IMR-90 (cell line): Measurements from ENCODE around the gene ODAD3. TPM values are rescaled to one million over a fixed set of nuclear protein-coding genes. Genes with fewer than 3 reads are reported as not detected.

Experiments
- ATAC-seq: fragments of 200-7000 bp; cut with Tn5 transposase; 2 replicates; pipeline ENCODE4 v1.9.1; 2020; ENCODE audit warnings: low read depth, mild to moderate bottlenecking, moderate library complexity
- BruUV-seq: library from RNA; stranded (reverse); fragments of 400-500 nt; replicated peaks from 2 replicates; lab custom pipeline; 2021; lab: Mats Ljungman, UMichigan
- CTCF ChIA-PET: fragments of 300-600 bp; formaldehyde crosslinking; extraction: SDS; loops from one replicate; lab custom pipeline; 2021; ENCODE audit warnings: antibody characterized with exemption; lab: Yijun Ruan, JAX
- POLR2A ChIA-PET: fragments of 300-600 bp; sonication (Branson Sonifier 250); formaldehyde crosslinking; loops from one replicate; lab custom pipeline; 2022; ENCODE audit warnings: antibody characterized with exemption; ENCODE audit not compliant: unreplicated experiment; lab: Charles Lee
- DNase-seq: peaks from one replicate; pipeline ENCODE4 v3.0.0; 2013
- H2AFZ ChIP-seq: replicated peaks from 2 replicates; pipeline ENCODE3; 2013; ENCODE audit warnings: low read length, mild to moderate bottlenecking; ENCODE audit not compliant: poor library complexity
- H2AK5ac ChIP-seq: 2 replicates; pipeline ENCODE4 v1.6.1; 2013; ENCODE audit warnings: low read depth, low read length, inconsistent platforms
- H2AK9ac ChIP-seq: replicated peaks from 2 replicates; pipeline ENCODE3; 2013; ENCODE audit warnings: mild to moderate bottlenecking, low read depth, low read length, moderate library complexity; ENCODE audit not compliant: poor library complexity
- H2BK120ac ChIP-seq: 2 replicates; pipeline ENCODE4 v1.6.1; 2013; ENCODE audit warnings: low read depth, low read length, inconsistent platforms
- H2BK15ac ChIP-seq: 3 replicates; pipeline ENCODE4 v1.6.1; 2013; ENCODE audit warnings: low read depth, low read length, inconsistent platforms
- H2BK20ac ChIP-seq: 2 replicates; pipeline ENCODE4 v1.6.1; 2013; ENCODE audit warnings: low read depth, mild to moderate bottlenecking, inconsistent platforms, low read length, moderate library complexity
- H2BK5ac ChIP-seq: 2 replicates; pipeline ENCODE4 v1.6.1; 2013; ENCODE audit warnings: mild to moderate bottlenecking, low read depth, low read length, inconsistent platforms; ENCODE audit not compliant: poor library complexity, severe bottlenecking
- H3K14ac ChIP-seq: replicated peaks from 2 replicates; pipeline ENCODE4 v1.6.1; 2013; ENCODE audit warnings: low read depth, low read length, inconsistent platforms
- H3K18ac ChIP-seq: 2 replicates; pipeline ENCODE4 v1.6.1; 2013; ENCODE audit warnings: low read depth, low read length, control low read depth
- H3K23ac ChIP-seq: 2 replicates; pipeline ENCODE4 v1.6.1; 2013; ENCODE audit warnings: low read depth, low read length, inconsistent platforms
- H3K27ac ChIP-seq: 2 replicates; pipeline ENCODE4 v1.5.1; 2013; ENCODE audit warnings: mild to moderate bottlenecking, control low read depth, low read length; ENCODE audit not compliant: insufficient read depth
- H3K27me3 ChIP-seq: 2 replicates; pipeline ENCODE4 v1.6.1; 2013; ENCODE audit warnings: low read length; ENCODE audit not compliant: control insufficient read depth, insufficient read depth
- H3K36me3 ChIP-seq: 2 replicates; pipeline ENCODE4 v1.6.1; 2013; ENCODE audit warnings: low read length, mixed read lengths; ENCODE audit not compliant: control insufficient read depth, insufficient read depth
- H3K4ac ChIP-seq: 2 replicates; pipeline ENCODE4 v1.6.1; 2013; ENCODE audit warnings: low read depth, low read length, inconsistent platforms
- H3K4me1 ChIP-seq: 2 replicates; pipeline ENCODE4 v1.6.1; 2013; ENCODE audit warnings: low read length, mixed read lengths; ENCODE audit not compliant: control insufficient read depth, insufficient read depth
- H3K4me2 ChIP-seq: 2 replicates; pipeline ENCODE4 v1.6.1; 2013; ENCODE audit warnings: low read depth, mild to moderate bottlenecking, control low read depth, low read length, moderate library complexity
- H3K4me3 ChIP-seq: 2 replicates; pipeline ENCODE4 v1.5.1; 2013; ENCODE audit warnings: low read depth, mild to moderate bottlenecking, control low read depth, low read length, moderate library complexity; ENCODE audit not compliant: insufficient read depth
- H3K56ac ChIP-seq: 2 replicates; pipeline ENCODE4 v1.6.1; 2013; ENCODE audit warnings: low read length, inconsistent platforms; ENCODE audit not compliant: insufficient read depth; ENCODE audit errors: extremely low read depth
- H3K79me1 ChIP-seq, 2 experiments: 2 replicates each; pipeline ENCODE4 v1.6.1; 2013; ENCODE audit warnings: low read length in 2 of 2, inconsistent platforms in 1 of 2, low read depth in 1 of 2
- H3K9ac ChIP-seq: 2 replicates; pipeline ENCODE4 v1.6.1; 2013; ENCODE audit warnings: low read depth, low read length, control low read depth
- H3K9me1 ChIP-seq: 2 replicates; pipeline ENCODE4 v1.6.1; 2013; ENCODE audit warnings: low read length, inconsistent platforms; ENCODE audit not compliant: insufficient read depth
- H3K9me3 ChIP-seq: 2 replicates; pipeline ENCODE4 v1.6.1; 2013; ENCODE audit warnings: low read length; ENCODE audit not compliant: control insufficient read depth, insufficient read depth
- H4K20me1 ChIP-seq: 2 replicates; pipeline ENCODE4 v1.6.1; 2013; ENCODE audit warnings: low read length, inconsistent platforms; ENCODE audit not compliant: insufficient read depth
- H4K5ac ChIP-seq: 2 replicates; pipeline ENCODE4 v1.6.1; 2013; ENCODE audit warnings: mild to moderate bottlenecking, low read depth, low read length, control low read depth
- H4K8ac ChIP-seq, 2 experiments: 2 replicates each; pipeline ENCODE4 v1.6.1; 2013; ENCODE audit warnings: low read depth in 2 of 2, low read length in 2 of 2, control low read depth in 1 of 2, inconsistent platforms in 1 of 2
- H4K91ac ChIP-seq: 2 replicates; pipeline ENCODE4 v1.6.1; 2013; ENCODE audit warnings: low read depth, low read length, inconsistent platforms; ENCODE audit not compliant: insufficient read depth
- FOS ChIP-seq: fragments of 150-350 bp; IDR thresholded peaks from 2 replicates; pipeline ENCODE4 v1.6.1; 2016; ENCODE audit warnings: low read depth, low read length
- MAFK ChIP-seq: IDR thresholded peaks from 2 replicates; pipeline ENCODE4 v1.6.1; 2012; ENCODE audit warnings: low read depth, low read length, improper control_type of control experiment
- MAZ ChIP-seq: IDR thresholded peaks from 2 replicates; pipeline ENCODE4 v1.6.1; 2012; ENCODE audit warnings: low read depth, mild to moderate bottlenecking, low read length, improper control_type of control experiment, moderate library complexity, borderline replicate concordance
- SMC3 ChIP-seq: fragments of 150-350 bp; IDR thresholded peaks from 2 replicates; pipeline ENCODE4 v1.6.1; 2016; ENCODE audit warnings: low read depth, mild to moderate bottlenecking, antibody characterized with exemption, low read length, moderate library complexity
- WGBS, 2 experiments: methylation state at CpG; one replicate each; pipeline versions ENCODE4 v1.1.5 to v1.1.7; 2013; ENCODE audit warnings: missing lambda C conversion rate in 2 of 2; ENCODE audit not compliant: insufficient read length in 1 of 2; ENCODE audit errors: extremely low coverage in 2 of 2; 5-methylcytosine and 5-hydroxymethylcytosine counted together
- dilution Hi-C: fragments of 300-500 bp; cut with HindIII; formaldehyde crosslinking; loops from one replicate; pipeline ENCODE4 v1.14.3; 2018; ENCODE audit warnings: low sequenced_read_pairs; ENCODE audit not compliant: unreplicated experiment
- in situ Hi-C: fragments of 300-500 bp; cut with MboI; formaldehyde crosslinking; loops from 3 replicates; pipeline ENCODE4 v1.14.3; 2019; ENCODE audit warnings: low sequenced_read_pairs, inconsistent platforms, mixed read lengths
- intact Hi-C: fragments of 100-400 bp; cut with micrococcal nuclease; formaldehyde crosslinking; loops from 2 replicates; pipeline ENCODE4 v1.10.0; 2022
- polyA plus RNA-seq, 3 experiments: library from polyadenylated mRNA; depleted of rRNA; stranded (reverse); fragments of >200 nt; gene quantifications; 2 replicates each; pipeline ENCODE4 v1.2.3, GENCODE V29; 2012; ENCODE audit warnings: low replicate concordance in 1 of 3
- total RNA-seq: library from RNA; depleted of rRNA; stranded (reverse); fragments of >200 nt; gene quantifications from 2 replicates; pipeline ENCODE4 v1.2.3, GENCODE V29; 2012
- TF ChIP-seq, protein P1 (sequence below): conservative IDR thresholded peaks from 2 replicates; pipeline ENCODE4 v1.5.1; 2012; ENCODE audit warnings: mild to moderate bottlenecking, low read depth, low read length, improper control_type of control experiment

ODAD3 gene
- total and polyA plus RNA-seq, 2 of the 4 experiments (the other 2 are of a cell fraction): under 0.01 to 0.44 TPM

DNA sequence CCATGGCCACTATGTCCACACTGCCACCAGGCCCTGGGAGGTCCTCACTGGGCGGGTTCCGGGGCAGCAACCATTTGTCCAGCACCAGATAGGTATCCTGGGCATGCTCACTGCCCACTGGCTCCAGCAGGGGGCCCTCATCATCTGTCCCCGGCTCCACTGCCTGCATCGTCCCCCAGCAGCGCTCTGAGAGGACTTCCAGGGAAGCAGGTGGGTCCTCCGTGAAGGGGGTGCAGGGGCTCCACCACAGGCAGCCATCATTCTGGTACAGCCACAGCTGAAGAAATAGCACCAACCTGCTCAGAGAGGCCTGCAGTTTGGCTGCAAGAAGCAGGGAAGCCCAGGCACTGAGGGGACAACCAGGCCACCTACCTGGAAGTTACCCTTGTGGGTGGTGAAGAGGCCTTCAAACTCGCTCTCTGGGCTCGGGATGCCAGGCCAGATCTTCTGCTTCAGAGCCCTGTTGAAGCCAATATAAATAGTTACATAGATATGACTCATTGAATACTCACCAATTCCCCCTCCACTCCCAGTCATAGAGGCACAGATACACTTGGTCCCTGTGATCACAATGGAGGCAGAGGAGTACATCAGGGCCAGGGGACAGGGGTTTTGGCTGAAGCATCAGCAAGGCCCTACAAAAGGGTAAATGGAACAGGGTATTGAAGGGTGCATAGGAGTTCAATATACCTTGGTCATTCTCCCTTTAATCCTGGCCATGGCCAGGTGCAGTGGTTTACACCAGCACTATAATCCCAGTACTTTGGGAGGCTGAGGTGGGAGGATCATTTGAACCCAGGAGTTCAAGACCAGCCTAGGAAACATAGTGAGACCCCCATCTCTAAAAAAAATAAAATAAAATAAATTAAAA is 56.4 kb downstream of the ODAD3 start:
- peak overlapping the region; percentile 79 for H2AFZ ChIP-seq
- ATAC-seq: no peak
- peak overlapping the region; percentile 70 for H3K4me2 ChIP-seq
- peaks cover 25% of the 10 kb centered on the region for H3K4me1 ChIP-seq
- H3K79me1 ChIP-seq: peaks cover 8 to 40% of the 10 kb centered on the region in 2 experiments
- dilution Hi-C loops (no loop called here), in situ Hi-C loops (no loop called here), intact Hi-C loops (no loop called here)
- CTCF ChIA-PET: no interaction called here
- POLR2A ChIA-PET: no interaction called here
- no peaks in the 10 kb centered on the region; the same call in 1 of the 2 replicates for H3K27me3 ChIP-seq
- H3K4ac ChIP-seq: peak overlapping the region; percentile 80
- peak overlapping the region; percentile 43 for H2BK120ac ChIP-seq
- peak overlapping the region; percentile 75 for H3K27ac ChIP-seq
- peak overlapping the region; percentile 10; the same call in 1 of the 2 replicates for H3K9ac ChIP-seq
- TF ChIP-seq MAZ (0 out of 2 replicates have a peak, but pooled peaks have one; percentile 42), FOS (peak; percentile 94), MAFK (no peak), SMC3 (0 out of 2 replicates have a peak, but pooled peaks have one; percentile 14)
- TF ChIP-seq, protein P1, sequence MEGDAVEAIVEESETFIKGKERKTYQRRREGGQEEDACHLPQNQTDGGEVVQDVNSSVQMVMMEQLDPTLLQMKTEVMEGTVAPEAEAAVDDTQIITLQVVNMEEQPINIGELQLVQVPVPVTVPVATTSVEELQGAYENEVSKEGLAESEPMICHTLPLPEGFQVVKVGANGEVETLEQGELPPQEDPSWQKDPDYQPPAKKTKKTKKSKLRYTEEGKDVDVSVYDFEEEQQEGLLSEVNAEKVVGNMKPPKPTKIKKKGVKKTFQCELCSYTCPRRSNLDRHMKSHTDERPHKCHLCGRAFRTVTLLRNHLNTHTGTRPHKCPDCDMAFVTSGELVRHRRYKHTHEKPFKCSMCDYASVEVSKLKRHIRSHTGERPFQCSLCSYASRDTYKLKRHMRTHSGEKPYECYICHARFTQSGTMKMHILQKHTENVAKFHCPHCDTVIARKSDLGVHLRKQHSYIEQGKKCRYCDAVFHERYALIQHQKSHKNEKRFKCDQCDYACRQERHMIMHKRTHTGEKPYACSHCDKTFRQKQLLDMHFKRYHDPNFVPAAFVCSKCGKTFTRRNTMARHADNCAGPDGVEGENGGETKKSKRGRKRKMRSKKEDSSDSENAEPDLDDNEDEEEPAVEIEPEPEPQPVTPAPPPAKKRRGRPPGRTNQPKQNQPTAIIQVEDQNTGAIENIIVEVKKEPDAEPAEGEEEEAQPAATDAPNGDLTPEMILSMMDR: 0 out of 2 replicates have a peak, but pooled peaks have one; percentile 30
- H4K5ac ChIP-seq: 0 out of 2 replicates have a peak overlapping the region, but pooled peaks have one; percentile 42
- WGBS, 2 experiments: 54% methylated on average over 2 of the region's 8 CpGs; no CpG with 5 or more reads in 1 of the 2 experiments
- H2AK9ac ChIP-seq: peak overlapping the region; percentile 92
- H3K18ac ChIP-seq: 0 out of 2 replicates have a peak overlapping the region, but pooled peaks have one; percentile 3
- peak overlapping the region in 1 of 2 experiments; percentile 64; a peak in 1 of 4 replicates for H4K8ac ChIP-seq
- peak overlapping the region; percentile 62; the same call in 1 of the 2 replicates for H2BK20ac ChIP-seq
- BruUV-seq: no TSS peak
- H3K9me3 ChIP-seq: no peaks in the 10 kb centered on the region
- peak overlapping the region; percentile 93 for H2AK5ac ChIP-seq
- peaks cover 11% of the 10 kb centered on the region; the same call in 1 of the 2 replicates for H4K20me1 ChIP-seq
- no peaks in the 10 kb centered on the region for H3K36me3 ChIP-seq
- peak overlapping the region; percentile 80 for H3K14ac ChIP-seq
- peaks cover 37% of the 10 kb centered on the region for H3K9me1 ChIP-seq
- no peak overlapping the region for H2BK15ac ChIP-seq
- H3K56ac ChIP-seq: no peak overlapping the region
- peak overlapping the region; percentile 16; the same call in 1 of the 2 replicates for H3K23ac ChIP-seq
- H2BK5ac ChIP-seq: peak overlapping the region; percentile 78
- H3K4me3 ChIP-seq: no peak overlapping the region
- DNase-seq: peak; percentile 89
- H4K91ac ChIP-seq: peak overlapping the region; percentile 61
